Limb (tissue), 2 donors: ENCODE data around the gene GK.
"Not testable (repeated sequence)": the region's sequence is repeated elsewhere in the genome, so short reads cannot be mapped to it uniquely, and the experiment has no call there.

ENCODE experiments used
- DNase-seq, 2 donors: peaks; one replicate each; pipeline ENCODE4 v3.0.0-alpha.2; 2016; ENCODE audit errors: extremely low spot score in 2 of 2

GK gene

GRCh38 chrX:30706216-30706775, 53.1 kb downstream of the GK start:
- no peak for DNase-seq

GRCh38 chrX:30712214-30712613, 59.0 kb downstream of the GK start:
- no peak for DNase-seq

- DNase-seq = peak; percentile 38 to 40
Measured at GRCh38 chrX:30713061-30713525, 59.9 kb downstream of the GK start.

GRCh38 chrX:30714138-30714537, 60.9 kb downstream of the GK start:
- DNase-seq = no peak

- no peak for DNase-seq
Measured at GRCh38 chrX:30715976-30716375, 62.8 kb downstream of the GK start.

- no peak for DNase-seq
Measured at GRCh38 chrX:30733852-30734660, 80.8 kb downstream of the GK start.

- no peak for DNase-seq
Measured at GRCh38 chrX:30734782-30735181, 81.6 kb downstream of the GK start.

- DNase-seq = peak; percentile 36 to 43
Measured at GRCh38 chrX:30735839-30736238, 82.6 kb downstream of the GK start.

- DNase-seq = no peak
Measured at GRCh38 chrX:30741545-30741944, 88.3 kb downstream of the GK start.

GRCh38 chrX:30748342-30748960, 95.2 kb downstream of the GK start:
- no peak for DNase-seq

GRCh38 chrX:30751497-30751896, 98.3 kb downstream of the GK start:
- no peak for DNase-seq

- DNase-seq = no peak
Measured at GRCh38 chrX:30762755-30763154, 109.5 kb downstream of the GK start.

- DNase-seq = not testable (repeated sequence)
Measured at GRCh38 chrX:30773764-30774163, 120.5 kb downstream of the GK start.

- no peak for DNase-seq
Measured at GRCh38 chrX:30777575-30777974, 124.4 kb downstream of the GK start.

GRCh38 chrX:30779453-30780030, 126.3 kb downstream of the GK start:
- DNase-seq = no peak
